ENCODE measurements around the gene ZNHIT1.
"Not testable (repeated sequence)": the region's sequence is repeated elsewhere in the genome, so short reads cannot be mapped to it uniquely, and the experiment has no call there.

ZNHIT1 gene

GRCh38 chr7:101241443-101242349 lies 23.7 kb downstream of the ZNHIT1 start:
- no peak for DNase-seq

DNA sequence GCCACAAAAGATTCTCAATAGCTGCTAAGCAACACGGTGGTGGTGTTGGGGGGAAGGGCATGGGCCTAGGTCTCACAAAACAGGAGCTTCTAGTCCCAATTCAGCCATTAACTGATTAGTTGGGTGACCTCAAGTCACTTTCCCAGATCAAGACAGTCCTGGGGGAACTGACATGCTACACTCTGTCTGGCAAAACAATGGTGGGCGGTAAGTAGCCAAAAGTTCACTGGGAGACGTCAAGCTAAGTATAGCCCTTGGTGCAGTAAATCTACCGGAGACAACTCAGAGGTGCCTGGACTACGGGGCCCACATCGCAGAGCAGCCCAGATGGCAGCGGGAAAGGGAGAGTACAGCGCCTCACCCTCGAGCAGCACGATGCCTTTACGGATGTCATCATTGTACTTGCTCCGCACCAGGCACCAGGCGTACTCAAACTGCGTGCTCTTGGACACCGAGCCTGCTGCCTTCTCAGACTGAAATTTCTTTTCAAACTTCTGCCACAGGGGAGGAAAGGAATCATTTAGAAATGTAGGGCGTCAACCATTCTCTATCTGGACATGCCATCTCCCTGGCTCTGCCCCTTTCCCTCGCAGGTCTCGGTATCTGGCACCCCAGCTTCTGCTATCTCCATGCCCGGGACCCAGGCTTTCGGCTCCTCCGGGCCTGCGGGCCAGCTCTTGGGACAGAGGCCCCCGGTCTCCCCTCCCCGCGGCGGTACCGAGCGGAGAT lies 25.8 kb downstream of the ZNHIT1 start:
- DNase-seq = peak in 2 of 14 donors; percentile 37 to 60

- peak; percentile 83 to 99 (median 98) for DNase-seq
Measured at GRCh38 chr7:101244375-101245146, 26.6 kb downstream of the ZNHIT1 start, which contains the start of gene FIS1. Gene FIS1 (minus strand): TSS chr7:101245081. CDS start chr7:101245004, 77 bp downstream.

DNA sequence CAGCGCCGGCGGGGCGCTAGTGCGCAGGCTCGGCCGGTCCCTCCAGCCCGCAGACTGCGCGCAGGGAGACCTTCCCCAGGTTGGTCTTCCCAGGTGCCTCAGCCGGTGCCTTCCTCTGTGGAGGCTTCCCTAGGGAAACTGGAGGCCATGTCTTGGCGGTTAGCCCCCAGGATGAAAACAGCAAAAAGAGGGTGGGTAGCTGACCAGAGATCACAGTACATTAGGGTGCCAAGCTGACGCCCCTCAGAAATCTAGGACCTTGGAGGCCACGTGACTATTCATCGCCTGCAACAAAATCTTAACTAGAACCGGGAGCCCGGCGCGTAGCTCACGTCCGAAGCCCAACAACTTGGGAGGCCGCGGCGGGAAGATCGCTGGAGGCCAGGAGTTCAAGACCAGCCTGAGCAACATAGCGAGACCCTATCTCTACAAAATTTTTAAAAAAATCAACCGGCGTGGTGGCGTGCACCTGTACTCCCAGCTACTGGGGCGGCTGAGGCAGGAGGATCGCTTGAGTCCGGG lies 27.2 kb downstream of the ZNHIT1 start:
- no peak for DNase-seq

DNA sequence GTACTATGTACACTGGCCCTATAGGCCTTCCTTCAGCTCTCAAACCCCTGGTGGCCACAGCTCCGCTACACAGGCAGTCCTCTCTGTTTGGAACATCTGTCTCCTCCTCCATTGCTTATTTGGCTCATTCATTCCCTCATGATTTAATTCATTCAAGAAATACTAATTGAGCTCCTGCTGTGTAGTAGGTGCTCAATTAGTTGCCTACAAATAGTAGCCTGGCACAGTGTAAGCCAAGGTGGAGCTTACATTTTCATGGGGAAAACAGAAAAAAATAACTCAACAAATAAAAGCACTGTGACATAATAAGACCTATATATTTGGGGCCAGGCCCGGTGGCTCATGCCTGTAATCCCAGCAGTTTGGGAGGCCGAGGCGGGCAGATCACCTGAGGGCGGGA lies 30.3 kb downstream of the ZNHIT1 start:
- DNase-seq = no peak

DNA sequence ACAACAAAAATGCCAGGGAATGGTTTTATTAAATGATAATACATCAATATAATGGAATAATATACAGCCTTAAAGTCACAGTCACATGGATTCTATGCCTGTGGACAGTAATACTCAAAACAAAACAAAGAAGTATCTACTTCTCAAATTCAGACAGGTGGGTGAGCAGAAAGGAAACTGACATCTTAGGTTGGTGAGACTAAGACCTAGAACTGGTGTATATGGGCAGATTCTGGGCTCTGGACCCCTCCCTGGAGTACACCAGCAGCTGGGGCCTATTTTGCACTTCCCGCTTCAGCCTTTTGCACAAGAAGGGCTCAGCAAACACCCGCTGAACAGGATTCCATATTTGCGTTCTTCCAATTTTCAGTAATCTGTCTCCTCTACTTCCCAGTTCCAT lies 32.4 kb downstream of the ZNHIT1 start:
- no peak for DNase-seq

- DNase-seq = peak; percentile 61 to 94 (median 90)
Measured at GRCh38 chr7:101251871-101252659, 34.1 kb downstream of the ZNHIT1 start.

DNA sequence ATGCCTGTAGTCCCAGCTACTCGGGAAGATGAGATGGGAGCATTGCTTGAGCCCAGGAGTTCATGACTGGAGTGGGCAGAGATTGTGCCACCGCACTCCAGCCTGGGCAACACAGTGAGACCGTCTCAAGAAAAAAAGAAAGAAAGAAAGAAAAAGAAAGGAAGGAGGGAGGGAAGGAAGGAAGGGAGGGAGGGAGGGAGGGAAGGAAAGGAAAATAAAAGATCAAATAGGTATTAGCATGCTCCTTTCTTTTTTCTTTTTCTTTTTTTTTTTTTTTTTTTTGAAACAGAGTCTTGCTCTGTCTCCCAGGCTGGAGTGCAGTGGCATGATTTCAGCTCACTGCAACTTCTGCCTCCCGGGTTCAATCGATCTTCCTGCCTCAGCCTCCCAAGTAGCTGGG lies 35.2 kb downstream of the ZNHIT1 start:
- DNase-seq = not testable (repeated sequence)

GRCh38 chr7:101255796-101256195 lies 37.8 kb downstream of the ZNHIT1 start:
- no peak for DNase-seq

- no peak for DNase-seq
Measured at GRCh38 chr7:101258243-101258731, 40.3 kb downstream of the ZNHIT1 start.

- DNase-seq = peak in 1 of 14 donors; percentile 12
Measured at GRCh38 chr7:101264102-101264706, 46.2 kb downstream of the ZNHIT1 start.

- DNase-seq = no peak
Measured at GRCh38 chr7:101265622-101266516, 47.9 kb downstream of the ZNHIT1 start.

DNA sequence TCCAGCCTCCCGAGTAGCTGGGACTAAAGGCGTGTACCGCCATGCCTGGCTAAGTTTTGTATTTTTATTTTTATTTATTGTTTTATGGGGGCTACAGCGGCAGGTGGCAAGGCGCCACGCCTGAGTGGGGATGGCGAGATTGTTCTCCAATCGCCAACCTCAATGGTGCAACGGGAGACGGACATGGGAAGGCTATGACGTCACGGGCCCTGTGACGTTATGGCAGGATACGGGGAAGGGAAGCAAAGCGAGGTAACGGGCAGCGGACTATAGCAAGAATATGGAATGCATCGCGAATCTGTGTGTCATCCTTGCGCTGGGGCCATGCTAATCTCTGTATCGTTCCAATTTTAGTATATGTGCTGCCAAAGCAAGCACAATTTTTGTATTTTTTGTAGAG lies 51.7 kb downstream of the ZNHIT1 start:
- DNase-seq = no peak

GRCh38 chr7:101271021-101271420 lies 53.1 kb downstream of the ZNHIT1 start:
- no peak for DNase-seq

GRCh38 chr7:101273206-101273605 lies 55.2 kb downstream of the ZNHIT1 start:
- no peak for DNase-seq

Data from C1 segment of cervical spinal cord (tissue), 14 donors.